HEK293T (cell line): ENCODE measurements around the gene MRGPRG.

ENCODE experiments used
- BHLHE40 ChIP-seq: fragments of 450-650 bp; IDR thresholded peaks from 2 replicates; pipeline ENCODE4 v1.6.1; 2016; ENCODE audit warnings: mild to moderate bottlenecking, moderate library complexity, borderline replicate concordance
- FOXM1 ChIP-seq: fragments of 450-650 bp; IDR thresholded peaks from 2 replicates; pipeline ENCODE4 v1.6.1; 2017; ENCODE audit warnings: mild to moderate bottlenecking, borderline replicate concordance
- NFRKB ChIP-seq: fragments of 450-650 bp; IDR thresholded peaks from 2 replicates; pipeline ENCODE4 v1.6.1; 2016; ENCODE audit warnings: mild to moderate bottlenecking, moderate library complexity

GRCh38 chr11:3223932-3224381 lies 5.3 kb upstream of the MRGPRG start:
- TF ChIP-seq BHLHE40, result no peak
- no peak for TF ChIP-seq NFRKB
- no peak for TF ChIP-seq FOXM1
